Measurements from ENCODE around the gene RRH.
A peak's percentile ranks its signal among the peaks of the same experiment; 100 is the strongest.
"Not testable (repeated sequence)": the region's sequence is repeated elsewhere in the genome, so short reads cannot be mapped to it uniquely, and the experiment has no call there.

RRH gene, protein sequence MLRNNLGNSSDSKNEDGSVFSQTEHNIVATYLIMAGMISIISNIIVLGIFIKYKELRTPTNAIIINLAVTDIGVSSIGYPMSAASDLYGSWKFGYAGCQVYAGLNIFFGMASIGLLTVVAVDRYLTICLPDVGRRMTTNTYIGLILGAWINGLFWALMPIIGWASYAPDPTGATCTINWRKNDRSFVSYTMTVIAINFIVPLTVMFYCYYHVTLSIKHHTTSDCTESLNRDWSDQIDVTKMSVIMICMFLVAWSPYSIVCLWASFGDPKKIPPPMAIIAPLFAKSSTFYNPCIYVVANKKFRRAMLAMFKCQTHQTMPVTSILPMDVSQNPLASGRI

DNA sequence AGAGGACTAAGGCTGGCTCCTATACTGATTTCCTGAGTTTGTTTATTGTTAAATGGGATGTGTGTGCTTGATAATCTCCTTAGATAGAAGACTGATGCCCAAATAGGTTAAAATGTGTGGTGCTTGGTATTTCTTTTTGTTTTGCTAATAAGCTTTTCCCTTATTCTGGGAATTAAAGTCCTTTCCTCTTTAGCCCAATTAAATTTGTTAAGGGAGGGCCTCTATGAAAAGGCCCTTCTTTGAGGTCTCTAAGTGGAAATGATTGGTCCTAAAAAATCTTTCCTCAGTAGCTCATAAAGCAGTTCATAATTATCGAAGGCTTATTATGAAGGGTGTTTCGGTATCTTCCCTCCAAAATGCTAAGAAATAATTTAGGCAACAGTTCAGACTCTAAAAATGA is at the start of gene RRH:
Gene RRH, plus strand, starts transcription at position 301 of the 400 bp plus-strand sequence. Its CDS starts 56 bp downstream, at position 357.
- DNase-seq, result no peak

DNA sequence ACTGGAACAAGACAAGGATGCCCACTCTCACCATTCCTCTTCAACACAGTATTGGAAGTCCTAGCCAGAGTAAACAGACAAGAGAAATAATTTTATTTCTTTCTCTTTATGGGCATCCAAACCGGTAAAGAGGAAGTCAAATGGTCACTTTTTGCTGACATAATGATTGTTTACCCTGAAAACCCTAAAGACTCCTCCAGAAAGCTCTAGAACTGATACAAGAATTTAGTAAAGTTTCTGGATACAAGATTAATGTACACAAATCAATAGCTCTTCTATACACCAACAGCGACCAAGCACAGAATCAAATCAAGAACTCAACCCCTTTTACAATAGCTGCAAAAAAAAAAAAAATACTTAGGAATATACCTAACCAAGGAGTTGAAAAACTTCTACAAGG is 45.7 kb upstream of the RRH start:
- DNase-seq, result not testable (repeated sequence)

DNA sequence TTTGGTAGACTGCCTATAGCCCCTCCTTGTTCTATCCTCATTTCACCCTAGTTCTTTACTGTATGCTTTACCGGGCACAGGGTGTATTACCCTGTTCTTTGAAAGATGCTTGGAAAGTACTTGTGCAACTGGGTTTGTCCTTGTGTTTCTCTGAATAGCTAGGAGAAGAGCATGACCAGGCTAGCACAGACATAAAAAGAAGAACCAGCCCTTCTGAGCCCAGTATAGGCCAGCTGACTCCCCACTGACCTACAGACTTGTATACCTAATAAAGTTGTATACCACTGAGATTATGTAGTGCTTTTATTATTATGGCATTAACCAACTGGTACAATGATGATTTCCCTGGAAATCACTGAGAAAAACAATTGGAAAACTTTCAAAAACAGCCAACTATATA is 40.9 kb upstream of the RRH start:
- no peak for DNase-seq

DNA sequence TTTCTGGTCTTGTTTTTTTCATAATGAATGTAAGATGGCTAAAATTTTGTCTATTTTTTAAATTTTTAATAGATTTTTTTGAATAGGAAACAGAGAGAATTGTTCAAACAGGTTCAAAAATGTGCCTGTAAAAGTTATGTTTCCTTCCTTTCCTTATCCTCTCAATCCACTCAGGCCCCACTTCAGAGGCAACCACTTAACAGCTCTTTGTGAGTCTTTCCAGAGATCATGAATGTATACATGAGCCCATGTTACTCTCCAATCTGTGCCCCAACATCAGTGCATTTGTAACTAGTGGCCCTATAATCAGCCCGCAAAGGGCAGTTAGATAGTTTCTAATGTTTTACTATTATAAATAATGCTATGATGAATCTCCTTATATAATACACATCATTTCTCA is 40.0 kb upstream of the RRH start:
- no peak for DNase-seq

DNA sequence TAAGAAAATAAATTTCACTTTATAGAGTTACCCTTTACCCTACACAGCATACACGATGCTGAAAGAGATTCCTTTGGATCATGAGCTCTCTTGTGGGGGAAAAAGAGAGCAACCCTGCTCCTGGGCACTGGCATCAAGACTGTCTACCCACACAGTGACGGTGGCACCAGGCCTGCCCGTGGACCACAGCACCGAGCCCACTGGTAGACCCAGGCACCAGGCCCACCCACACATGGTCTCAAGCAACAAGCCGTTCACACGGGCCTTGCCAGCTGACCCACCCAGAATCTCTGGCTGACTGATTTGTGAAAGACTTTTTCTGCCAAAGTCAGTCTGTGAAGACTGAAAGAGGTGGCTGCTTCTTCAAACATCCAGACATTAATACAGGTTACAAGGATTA is 32.7 kb upstream of the RRH start:
- no peak for DNase-seq

DNA sequence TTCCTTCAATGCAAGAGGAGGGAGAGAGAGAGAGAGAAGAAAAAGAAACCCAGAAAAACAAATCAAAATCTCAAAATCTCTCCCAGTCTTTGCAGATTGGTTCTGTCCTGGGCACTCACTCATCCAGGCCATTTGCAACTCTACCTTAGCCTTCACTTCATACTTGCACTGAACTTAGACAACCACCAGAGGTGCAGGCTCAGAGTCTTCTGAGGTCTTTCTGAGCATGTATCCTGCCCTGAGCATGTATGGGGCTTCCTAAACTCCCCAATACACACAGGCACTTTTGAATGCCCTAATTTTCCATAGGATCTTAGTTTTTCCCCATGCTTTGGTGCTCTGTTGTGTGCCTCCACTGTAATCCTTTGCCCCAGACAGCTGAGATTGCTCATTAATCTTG is 28.9 kb upstream of the RRH start:
- no peak for DNase-seq

DNA sequence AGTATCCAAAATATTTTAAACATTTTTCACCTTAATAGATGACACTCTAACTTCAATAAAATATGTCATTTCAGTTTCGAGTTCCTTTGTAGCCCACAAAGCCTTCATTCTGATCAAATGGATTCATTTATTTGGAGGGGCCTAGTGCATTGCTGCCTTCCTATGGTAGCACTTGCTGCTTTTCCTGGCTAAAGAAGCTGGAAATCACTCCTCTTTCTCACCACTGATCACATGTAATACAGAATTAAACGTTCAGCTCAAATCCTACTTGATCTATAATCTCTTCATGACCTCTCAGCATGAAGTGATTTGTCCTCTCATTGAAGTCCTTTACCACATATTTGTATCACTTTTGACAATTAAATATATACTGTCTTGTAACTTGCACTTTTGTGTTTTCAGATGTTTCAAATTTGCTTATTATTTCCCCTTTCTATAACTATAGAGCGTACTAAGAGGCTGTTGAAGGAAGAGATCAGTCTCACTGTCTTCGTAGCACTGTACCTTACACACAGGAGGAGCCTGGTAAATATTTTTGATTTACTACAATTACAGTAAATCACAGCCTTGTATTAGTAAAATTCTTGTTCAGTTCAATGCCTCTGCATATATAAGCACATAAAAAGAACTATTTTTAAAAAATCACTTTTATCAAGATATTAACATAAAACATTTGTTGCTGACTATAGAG is 26.5 kb upstream of the RRH start:
- DNase-seq, result no peak

DNA sequence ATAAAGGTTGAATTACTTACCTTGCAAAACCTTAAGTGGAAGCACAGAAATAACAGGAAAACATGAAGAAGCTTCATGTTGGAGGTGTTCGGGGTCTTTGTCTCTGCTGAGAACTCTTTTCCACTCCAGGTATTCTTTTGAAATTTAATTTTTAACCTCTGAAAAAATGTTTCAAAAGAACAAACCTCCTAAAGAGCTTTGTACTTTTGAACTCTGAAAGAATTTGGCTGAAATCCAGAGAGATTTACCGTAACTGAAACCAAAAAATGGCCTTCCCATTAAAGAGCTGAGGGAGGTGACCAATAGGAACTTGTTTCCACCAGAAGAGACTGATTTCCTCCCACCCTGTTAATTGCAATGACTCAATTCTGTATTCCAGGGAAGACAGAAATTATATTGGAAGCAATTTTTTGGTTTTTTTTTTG is 25.9 kb upstream of the RRH start, which contains the start of gene CFI:
Gene CFI, minus strand, starts transcription at position 105 of the 425 bp plus-strand sequence. Its CDS starts 28 bp downstream, at position 77.
- no peak for DNase-seq

DNA sequence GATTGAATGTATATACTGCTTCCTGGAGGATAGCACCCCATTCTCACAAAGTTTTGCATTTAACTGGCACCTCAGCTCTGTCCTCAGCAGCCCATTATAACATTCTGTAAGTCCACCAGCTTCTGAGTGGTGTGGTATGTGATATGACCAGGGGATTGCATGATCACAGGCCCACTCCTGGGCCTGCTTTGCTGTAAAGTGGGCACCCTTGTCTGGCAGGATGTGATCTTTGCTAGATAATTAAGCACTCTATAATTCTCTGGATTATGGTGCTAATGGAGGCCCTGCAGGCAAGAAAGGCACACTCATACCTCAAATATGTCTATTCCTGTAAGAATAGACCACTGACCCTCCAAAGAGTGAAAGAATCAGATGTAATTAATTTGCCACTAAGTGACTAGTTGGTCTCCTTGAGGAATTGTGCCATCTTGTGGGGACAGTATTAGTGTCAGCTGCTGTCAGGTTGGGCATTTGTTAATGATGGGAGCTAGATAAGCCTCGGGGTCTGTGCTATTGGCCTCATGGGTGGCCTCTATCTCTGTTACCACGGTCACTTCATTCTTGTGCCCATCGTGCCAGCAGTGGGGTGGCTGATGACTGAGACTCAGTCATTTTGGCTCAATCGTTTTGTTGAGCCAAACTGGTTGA is 23.7 kb upstream of the RRH start:
- DNase-seq, result no peak

DNA sequence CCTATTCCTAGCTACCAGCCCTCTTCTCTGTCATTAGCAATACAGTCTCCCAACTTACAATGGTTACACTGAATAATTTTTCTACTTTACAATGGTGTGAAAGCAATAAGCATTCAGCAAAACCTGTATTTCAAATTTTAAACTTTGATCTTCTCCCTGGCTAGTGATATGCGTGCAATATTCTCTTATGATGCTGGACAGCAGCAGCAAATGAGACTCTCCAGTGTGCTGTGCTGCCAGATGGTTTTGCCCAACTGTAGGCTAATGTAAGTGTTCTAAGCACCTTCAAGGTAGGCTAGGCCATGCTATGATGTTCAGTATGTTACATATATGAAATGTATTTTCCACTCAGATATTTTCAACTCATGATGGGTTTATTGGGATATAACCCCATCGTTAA is 18.1 kb upstream of the RRH start:
- no peak for DNase-seq

DNA sequence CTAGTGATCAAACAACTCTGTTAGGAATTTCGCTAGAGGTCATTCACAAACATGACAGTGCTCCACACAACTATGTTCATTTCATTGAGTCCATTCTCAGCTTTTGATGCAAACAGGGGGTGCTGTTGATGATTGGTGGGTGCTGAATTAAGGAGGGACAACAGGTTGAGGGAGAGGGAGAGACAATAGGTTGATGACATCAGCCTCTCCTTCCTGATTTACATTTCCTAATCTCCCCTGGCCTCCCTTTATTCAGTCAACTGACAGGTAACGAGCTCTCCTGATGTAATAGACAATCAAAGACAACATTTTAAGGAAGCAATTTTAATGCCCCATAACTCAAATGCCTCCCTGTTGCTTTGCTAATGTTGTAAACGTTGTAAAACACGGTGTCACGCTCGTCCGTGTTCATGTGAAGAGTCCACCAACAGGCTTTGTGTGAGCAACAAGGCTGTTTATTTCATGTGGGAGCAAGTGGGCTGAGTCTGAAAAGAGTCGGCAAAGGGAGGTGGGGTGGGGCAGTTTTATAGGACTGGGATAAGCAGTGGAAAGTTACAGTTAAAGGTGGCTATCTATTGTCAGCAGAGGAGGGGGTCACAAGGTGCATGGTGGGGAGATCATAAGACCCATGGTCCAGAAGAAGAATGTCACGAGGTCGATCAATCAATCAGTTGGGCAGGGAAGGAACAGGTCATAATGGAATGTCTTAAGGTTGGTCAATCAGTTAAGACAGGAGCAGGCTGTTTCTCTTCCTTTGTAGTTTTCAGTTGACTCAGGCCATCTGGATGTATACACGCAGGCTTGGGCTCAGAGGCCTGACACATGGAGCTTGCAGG is 17.0 kb upstream of the RRH start:
- DNase-seq, result no peak

DNA sequence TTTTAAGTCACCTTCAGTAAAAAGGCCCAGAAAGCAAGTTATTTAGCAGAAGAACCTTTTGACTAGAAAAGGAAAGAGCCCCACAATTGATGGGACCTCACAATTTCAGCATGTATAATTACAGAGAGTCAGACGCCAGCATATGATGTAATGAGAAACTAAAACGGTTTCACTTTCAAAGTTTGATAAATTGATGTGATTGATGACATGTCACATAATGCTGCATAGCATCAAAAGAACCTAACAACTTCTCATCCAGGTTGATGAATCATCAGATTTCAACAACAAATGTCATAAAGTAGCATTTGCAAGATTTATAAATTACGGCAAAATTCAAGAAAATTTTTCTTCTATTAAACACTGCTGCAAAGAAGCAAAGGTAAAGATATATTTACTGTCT is 16.1 kb upstream of the RRH start:
- no peak for DNase-seq

DNA sequence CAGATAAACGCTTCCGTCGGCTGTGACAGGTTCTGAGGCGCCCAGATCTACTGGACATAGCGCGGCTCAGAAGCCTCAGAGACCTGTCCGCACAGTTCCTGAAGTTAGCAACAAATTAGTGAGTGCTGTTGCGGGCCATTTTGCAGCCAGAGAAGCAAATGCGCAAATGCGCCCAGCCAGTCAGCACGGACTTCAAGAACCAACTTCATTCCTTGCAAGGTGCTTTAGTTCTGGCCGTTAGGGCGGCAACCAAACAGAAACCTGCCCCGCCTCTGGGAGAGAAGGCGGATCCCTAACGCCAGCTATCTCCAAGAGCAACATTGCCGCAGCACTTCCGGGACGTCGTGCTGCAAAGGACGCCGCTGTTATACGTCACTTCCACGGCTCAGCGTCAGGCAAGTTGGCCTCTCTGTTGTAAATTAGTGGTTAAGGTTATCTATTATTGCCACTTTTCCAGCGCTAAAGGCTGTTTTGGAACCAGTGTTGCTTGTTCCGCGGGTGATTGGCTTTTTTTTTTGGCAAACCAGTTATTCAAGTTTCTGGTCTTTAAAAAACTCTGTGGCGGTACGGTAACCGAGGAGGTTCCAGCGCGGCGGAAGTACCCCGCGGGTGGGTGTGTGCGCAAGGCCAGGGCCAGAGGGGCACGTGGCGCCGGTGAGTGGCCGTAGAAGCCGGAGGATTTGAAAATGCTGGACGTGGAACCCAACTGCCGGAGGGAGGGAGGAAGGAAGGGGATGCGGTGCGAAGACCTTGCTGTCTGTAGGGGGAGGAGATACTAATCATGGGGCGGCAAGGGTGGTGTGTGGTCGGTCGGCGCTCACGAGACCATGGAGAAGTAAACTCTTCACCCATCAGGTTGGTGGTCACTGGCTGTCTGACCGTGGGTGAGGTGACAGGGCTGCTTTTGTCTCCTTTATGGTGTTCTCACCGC is 12.4 kb upstream of the RRH start, which contains the start of gene GAR1:
Gene GAR1, plus strand, starts transcription at position 612 of the 931 bp plus-strand sequence. CDS start 403 bp downstream, outside the sequence.
- DNase-seq, result peak; percentile 78

DNA sequence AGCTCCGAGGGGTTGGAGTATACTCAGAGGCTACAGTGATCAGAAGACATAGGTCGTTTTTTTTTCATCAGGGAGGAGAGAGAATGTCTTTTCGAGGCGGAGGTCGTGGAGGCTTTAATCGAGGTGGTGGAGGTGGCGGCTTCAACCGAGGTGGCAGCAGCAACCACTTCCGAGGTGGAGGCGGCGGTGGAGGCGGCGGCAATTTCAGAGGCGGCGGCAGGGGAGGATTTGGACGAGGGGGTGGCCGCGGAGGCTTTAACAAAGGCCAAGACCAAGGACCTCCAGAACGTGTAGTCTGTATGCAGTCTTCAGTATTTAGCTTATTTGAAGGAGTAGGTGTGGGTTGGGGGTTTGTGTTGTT is 11.7 kb upstream of the RRH start:
- peak; percentile 46 for DNase-seq

DNA sequence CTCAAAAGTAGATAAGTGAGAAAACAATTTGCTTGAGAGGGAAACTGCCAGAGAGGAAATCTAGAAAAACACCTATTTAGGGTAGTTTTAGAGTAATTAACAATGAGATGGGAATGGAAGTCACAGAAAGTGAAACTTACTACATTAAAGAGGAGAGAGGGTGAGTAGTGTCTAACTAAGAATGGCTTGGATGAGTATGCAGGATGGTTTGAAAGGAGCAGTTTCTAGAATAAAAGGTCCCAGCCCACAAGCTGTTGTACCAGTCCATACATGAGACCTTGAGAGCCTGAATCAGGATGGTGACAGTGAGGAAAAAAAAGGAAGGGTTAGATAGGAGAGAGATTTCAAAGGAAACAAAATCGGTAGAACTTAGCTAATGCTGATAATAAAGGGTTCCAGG is 10.9 kb upstream of the RRH start:
- no peak for DNase-seq

DNA sequence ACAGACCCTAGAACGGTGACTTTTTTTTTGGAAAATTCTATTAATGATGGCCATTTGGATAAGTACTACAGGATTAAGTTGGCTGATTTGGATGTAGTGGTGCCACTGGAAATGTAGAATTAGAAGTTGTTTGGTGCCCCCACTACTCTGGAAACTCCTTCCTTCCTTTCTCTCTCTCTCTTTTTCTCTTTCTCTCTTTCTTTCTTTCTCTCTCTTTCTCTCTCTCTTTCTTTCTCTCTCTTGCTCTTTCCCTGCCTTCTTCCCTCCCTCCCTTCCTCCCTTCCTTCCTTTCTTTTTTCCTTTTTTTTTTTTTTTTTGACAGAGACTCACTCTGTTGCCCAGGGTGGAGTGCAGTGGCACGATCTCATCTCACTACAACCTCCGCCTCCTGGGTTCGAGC is 9.5 kb upstream of the RRH start:
- DNase-seq, result no peak

DNA sequence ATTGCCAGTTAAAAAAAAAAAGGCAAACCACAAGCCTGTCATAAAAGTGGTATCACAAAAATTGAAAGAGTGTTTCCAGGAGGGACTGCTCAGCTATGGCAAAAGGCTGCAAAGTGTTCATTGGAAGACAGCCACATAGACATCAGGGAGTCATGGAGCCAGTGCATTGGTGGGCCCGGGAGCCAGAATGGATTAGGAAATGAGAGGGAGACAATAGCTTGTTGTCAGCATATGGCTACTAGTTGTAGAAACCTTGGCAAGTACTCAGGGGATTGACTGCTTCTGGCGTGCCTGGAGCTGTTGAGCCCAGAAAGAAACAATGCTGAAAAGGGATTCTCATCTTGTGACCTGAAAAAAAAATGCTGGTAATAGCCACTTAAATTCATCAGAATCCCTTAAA is 7.2 kb upstream of the RRH start:
- DNase-seq, result no peak

DNA sequence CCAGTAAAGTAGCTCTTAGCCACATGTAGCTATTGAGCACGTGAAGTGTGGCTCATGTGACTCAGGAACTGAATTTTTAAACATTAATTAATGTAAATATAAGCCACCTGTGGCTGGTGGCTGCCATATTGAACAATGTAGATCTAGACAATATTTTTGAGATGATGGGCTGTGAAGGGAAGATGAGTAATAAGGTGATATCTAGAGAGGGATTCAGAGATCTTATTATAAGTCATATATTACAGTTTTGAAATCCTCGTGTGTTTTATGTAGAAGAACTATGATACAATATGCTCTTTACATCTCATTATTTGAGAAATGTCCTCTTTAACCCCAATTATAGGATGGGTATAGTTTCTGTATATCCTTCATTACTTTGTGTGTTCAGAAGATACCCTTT is 6.6 kb upstream of the RRH start:
- DNase-seq, result no peak

DNA sequence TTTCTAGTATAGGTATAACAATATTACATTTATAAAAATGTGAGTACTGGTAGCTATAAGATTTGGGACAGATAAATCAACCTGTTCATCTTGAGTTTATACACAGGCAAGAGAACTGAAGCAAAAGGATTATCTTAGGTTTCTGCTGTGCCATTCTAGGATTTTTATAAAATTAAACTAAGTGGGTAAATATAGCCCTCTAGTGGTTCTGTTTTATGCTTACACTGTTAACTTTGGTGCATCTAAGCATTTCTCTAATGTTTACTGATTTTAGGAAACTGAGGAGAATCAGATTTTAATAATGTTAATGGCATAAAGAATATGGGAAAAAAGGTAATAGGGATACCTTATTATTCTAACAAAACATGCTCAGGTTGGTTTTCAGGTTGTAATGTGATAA is 1.1 kb upstream of the RRH start:
- no peak for DNase-seq

DNA sequence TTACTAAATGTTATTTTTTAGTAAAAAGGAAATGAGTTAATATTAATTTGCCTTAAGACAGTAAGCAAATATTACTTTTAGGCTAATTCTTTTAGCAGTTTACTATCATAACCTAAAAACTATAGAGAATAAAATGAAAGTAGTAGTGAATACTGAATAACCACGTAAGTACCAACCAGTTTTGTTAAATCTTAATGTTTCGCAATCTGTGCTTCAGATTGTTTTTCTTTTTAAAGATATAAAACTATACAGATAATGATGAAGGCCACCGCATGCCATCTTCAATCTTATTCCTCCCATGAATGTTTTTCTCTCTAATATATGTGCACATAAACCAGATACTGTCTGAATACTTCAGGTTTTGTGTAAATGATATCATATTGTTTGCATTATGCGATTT is 6.0 kb downstream of the RRH start:
- DNase-seq, result no peak

DNA sequence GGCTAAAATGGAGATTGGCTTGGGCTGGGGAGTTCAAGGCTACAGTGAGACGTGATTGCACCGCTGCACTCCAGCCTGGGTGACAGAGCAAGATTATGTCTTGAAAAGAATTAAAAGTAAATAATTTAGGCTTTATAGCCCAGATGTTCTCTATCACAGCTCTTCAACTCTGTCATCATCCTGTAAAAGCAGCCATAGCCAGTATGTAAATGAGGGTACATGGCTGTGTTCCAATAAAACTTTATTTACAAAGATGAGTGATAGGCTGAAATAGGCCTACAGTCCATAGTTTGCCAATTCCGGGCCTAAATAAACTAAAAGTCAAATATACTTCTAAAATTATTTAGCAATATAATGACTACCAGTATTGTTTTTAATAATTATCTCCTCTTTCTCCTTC is 9.2 kb downstream of the RRH start:
- DNase-seq, result no peak
